H1 (cell line): ENCODE data around the gene SHC3. TPM values are rescaled to one million over a fixed set of nuclear protein-coding genes. Genes with fewer than 3 reads are reported as not detected.

Experiments
- ASH2L ChIP-seq: fragments of 200-600, 300-600 bp; sonication (generic); IDR thresholded peaks from one replicate; pipeline ENCODE4 v1.7.1; 2017; ENCODE audit warnings: low read length
- ATF2 ChIP-seq: IDR thresholded peaks from 2 replicates; pipeline ENCODE4 v1.6.1; 2012; ENCODE audit warnings: low read length, inconsistent platforms
- CHD2 ChIP-seq: IDR thresholded peaks from 2 replicates; pipeline ENCODE4 v1.6.1; 2012; ENCODE audit warnings: low read length, improper control_type of control experiment
- CHD7 ChIP-seq: fragments of 300-600 bp; sonication (generic); IDR thresholded peaks from 2 replicates; pipeline ENCODE4 v1.7.1; 2012; ENCODE audit warnings: low read length, moderate library complexity, mild to moderate bottlenecking, inconsistent platforms; ENCODE audit not compliant: insufficient replicate concordance
- EGR1 ChIP-seq: IDR thresholded peaks from 2 replicates; pipeline ENCODE4 v1.6.1; 2011; ENCODE audit warnings: low read depth, low read length, borderline replicate concordance
- EP300 ChIP-seq, 2 experiments: IDR thresholded peaks; 1 replicate in 1 of 2; 2 replicates in 1 of 2; pipeline ENCODE4 v1.6.1; 2011 to 2012; ENCODE audit warnings: low read depth in 2 of 2, low read length in 2 of 2, mild to moderate bottlenecking in 2 of 2, borderline replicate concordance in 1 of 2, inconsistent platforms in 1 of 2, moderate library complexity in 1 of 2
- FOSL1 ChIP-seq: IDR thresholded peaks from 2 replicates; pipeline ENCODE4 v1.6.1; 2011; ENCODE audit warnings: mild to moderate bottlenecking, low read depth, low read length, moderate library complexity; ENCODE audit not compliant: insufficient read depth
- HDAC6 ChIP-seq: IDR thresholded peaks from one replicate; pipeline ENCODE4 v1.7.1; 2012; ENCODE audit warnings: low read depth, mild to moderate bottlenecking, inconsistent platforms, low read length, moderate library complexity
- JUND ChIP-seq: IDR thresholded peaks from 2 replicates; pipeline ENCODE4 v1.6.1; 2011; ENCODE audit warnings: mild to moderate bottlenecking, improper control_type of control experiment, low read length
- MAFK ChIP-seq: IDR thresholded peaks from 2 replicates; pipeline ENCODE4 v1.6.1; 2012; ENCODE audit warnings: low read depth, mild to moderate bottlenecking, improper control_type of control experiment, low read length
- RFX5 ChIP-seq: IDR thresholded peaks from 2 replicates; pipeline ENCODE4 v1.6.1; 2011; ENCODE audit warnings: low read depth, low read length, improper control_type of control experiment, borderline replicate concordance
- polyA plus RNA-seq, 7 experiments: library from polyadenylated mRNA; depleted of rRNA in 3 of 7; stranded (reverse) in 5 of 7; unstranded in 2 of 7; fragments of >200 nt in 5 of 7; fragments of 200-250 nt in 2 of 7; gene quantifications; 1 replicate in 5 of 7; 2 replicates in 1 of 7; 4 replicates in 1 of 7; pipeline versions ENCODE4 v1.2.1 to v1.2.3, GENCODE V29; 2011 to 2013; ENCODE audit warnings: missing spikeins in 2 of 7, mixed read lengths in 2 of 7
- total RNA-seq: library from RNA; stranded (reverse); fragmentation: NEBNext Ultra II Directional; extraction: Animal tissue kit (Norgen Biotek cat#: 25700); gene quantifications from 2 replicates; pipeline ENCODE4 v1.2.1, GENCODE V29; 2021

Gene SHC3
- total and polyA plus RNA-seq, 2 of the 8 experiments (the other 6 are each of a cell fraction or from before 2014, with no cell fraction given), result 1.4 to 7.1 TPM

GRCh38 chr9:88984543-88984883 is 194.1 kb downstream of the SHC3 start (continued):
- no peak for TF ChIP-seq CHD7
- no peak for TF ChIP-seq ATF2
- TF ChIP-seq JUND, result no peak
- TF ChIP-seq MAFK, result no peak
- TF ChIP-seq EGR1, result no peak
- TF ChIP-seq RFX5, result no peak
- TF ChIP-seq ASH2L, result no peak
- no peak for TF ChIP-seq CHD2
- TF ChIP-seq EP300 (IDR thresholded peaks at IDR 0.05; ENCODE audit: borderline replicate concordance in 1 of 2, low read depth in 2 of 2, low read length in 2 of 2), result no peak
- TF ChIP-seq FOSL1, result no peak
- no peak for TF ChIP-seq HDAC6
